Mammary epithelial cell (primary cell): ENCODE results near the gene TMEM134.
"Not testable (repeated sequence)": the region's sequence is repeated elsewhere in the genome, so short reads cannot be mapped to it uniquely, and the experiment has no call there.

Source experiments
- CTCF ChIP-seq, 2 donors: IDR thresholded peaks in 1 of 2; conservative IDR thresholded peaks in 1 of 2; 2 replicates each; pipeline ENCODE4 v1.5.1; 2011 to 2012; ENCODE audit warnings: inconsistent platforms in 2 of 2, low read length in 2 of 2, mild to moderate bottlenecking in 2 of 2, control low read depth in 1 of 2, low read depth in 1 of 2; ENCODE audit not compliant: insufficient read depth in 1 of 2; ENCODE audit errors: extremely low read depth in 1 of 2
- EZH2 ChIP-seq: IDR thresholded peaks from 2 replicates; pipeline ENCODE4 v1.6.1; 2012; ENCODE audit warnings: low read length, inconsistent platforms, borderline replicate concordance

GRCh38 chr11:67511558-67511957 is 42.5 kb upstream of the TMEM134 start:
- not testable (repeated sequence) for TF ChIP-seq CTCF (conservative IDR thresholded peaks at IDR 0.05 in 1 of 2, IDR thresholded peaks at IDR 0.05 in 1 of 2; ENCODE audit: extremely low read depth in 1 of 2, insufficient read depth in 1 of 2, low read depth in 1 of 2, low read length in 2 of 2); EZH2
